ENCODE data around the gene COL25A1.

DNA sequence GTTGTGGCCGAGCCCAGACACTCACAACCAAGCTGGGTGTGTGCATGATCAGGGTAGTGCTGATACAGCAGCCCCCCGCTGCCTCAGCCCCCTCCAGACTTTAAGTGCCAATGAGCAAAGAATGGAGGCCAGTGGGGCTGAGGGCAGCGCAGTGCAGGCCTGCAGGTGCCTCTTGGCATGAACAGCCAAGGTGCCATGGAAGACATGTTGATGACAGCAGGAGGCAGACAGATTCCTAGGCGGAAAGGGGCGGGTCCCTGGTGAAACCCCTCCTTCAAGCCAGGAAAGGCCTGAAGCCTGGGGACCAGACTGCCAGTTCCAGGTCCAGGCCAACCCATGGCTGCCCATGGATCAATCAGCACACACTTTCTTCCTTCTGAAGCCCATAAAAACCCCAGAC lies 286.3 kb downstream of the COL25A1 start:
- no peak for TF ChIP-seq POLR2A (IDR thresholded peaks at IDR 0.05)
- TF ChIP-seq EP300 (IDR thresholded peaks at IDR 0.05; ENCODE audit: low read depth), result no peak
